ENCODE measurements around the gene TMEM106B. TPM values are rescaled to one million over a fixed set of nuclear protein-coding genes. Genes with fewer than 3 reads are reported as not detected.
A peak's percentile ranks its signal among the peaks of the same experiment; 100 is the strongest.

Gene TMEM106B
- total and polyA plus RNA-seq, 2 of the 4 experiments (the other 2 are of a cell fraction): 24.7 to 59.5 TPM

GRCh38 chr7:12244129-12244528 lies 33.0 kb downstream of the TMEM106B start:
- no TSS peak for BruUV-seq (replicated peaks)
- H3K4me2 ChIP-seq (ENCODE audit: low read depth, low read length): no peak overlapping the region
- no peak overlapping the region for H2AFZ ChIP-seq (replicated peaks; ENCODE audit: low read length, poor library complexity)
- H3K27ac ChIP-seq (ENCODE audit: insufficient read depth, low read length): no peak overlapping the region
- WGBS, 2 experiments (ENCODE audit: extremely low coverage in 2 of 2, insufficient read length in 1 of 2): 100% methylated on average over 1 of the region's 3 CpGs; no CpG with 5 or more reads in 1 of the 2 experiments
- H4K8ac ChIP-seq (ENCODE audit: low read depth in 2 of 2, low read length in 2 of 2): no peak overlapping the region
- H3K9me3 ChIP-seq (ENCODE audit: control insufficient read depth, insufficient read depth, low read length): no peaks in the 10 kb centered on the region
- no peaks in the 10 kb centered on the region for H3K9me1 ChIP-seq (ENCODE audit: insufficient read depth, low read length)
- no peaks in the 10 kb centered on the region for H3K79me1 ChIP-seq (ENCODE audit: low read depth in 1 of 2, low read length in 2 of 2)
- H3K4me1 ChIP-seq (ENCODE audit: control insufficient read depth, insufficient read depth, low read length): no peaks in the 10 kb centered on the region
- CTCF ChIA-PET: interaction anchor here (0.6 kb wide), 1 partner anchor 314 kb away, joined by 3 read pairs; no protein-coding TSS in a partner anchor
- no peak overlapping the region for H2BK20ac ChIP-seq (ENCODE audit: low read depth, low read length)
- no peak overlapping the region for H2BK5ac ChIP-seq (ENCODE audit: low read depth, low read length, poor library complexity, severe bottlenecking)
- no peaks in the 10 kb centered on the region for H4K20me1 ChIP-seq (ENCODE audit: insufficient read depth, low read length)
- ATAC-seq (ENCODE audit: low read depth) (peak; percentile 48), DNase-seq (peak; percentile 8)
- intact Hi-C loops (cut with micrococcal nuclease): loop anchor here (5.0 kb wide), 1 partner anchor 177 kb away; no protein-coding TSS in a partner anchor
- POLR2A ChIA-PET (ENCODE audit: unreplicated experiment): no interaction called here
- H3K36me3 ChIP-seq (ENCODE audit: control insufficient read depth, insufficient read depth, low read length): no peaks in the 10 kb centered on the region
- no peak overlapping the region for H3K18ac ChIP-seq (ENCODE audit: low read depth, low read length)
- dilution Hi-C loops (cut with HindIII; ENCODE audit: low sequenced_read_pairs, unreplicated experiment): no loop called here
- no peak overlapping the region for H3K4me3 ChIP-seq (ENCODE audit: insufficient read depth, low read depth, low read length)
- in situ Hi-C loops (cut with MboI; ENCODE audit: low sequenced_read_pairs): no loop called here
- TF ChIP-seq RAD21 (IDR thresholded peaks at IDR 0.05; ENCODE audit: low read length) (peak; percentile 22; the same call in 1 of the 2 replicates), CEBPB (IDR thresholded peaks at IDR 0.05; ENCODE audit: low read depth, low read length) (no peak), CTCF (conservative IDR thresholded peaks at IDR 0.05; ENCODE audit: low read depth, low read length) (0 out of 2 replicates have a peak, but pooled peaks have one; percentile 11)
- H4K91ac ChIP-seq (ENCODE audit: insufficient read depth, low read depth, low read length): no peak overlapping the region
- no peak overlapping the region for H3K14ac ChIP-seq (replicated peaks; ENCODE audit: low read depth, low read length)
- no peak overlapping the region for H3K9ac ChIP-seq (ENCODE audit: low read depth, low read length)
- no peaks in the 10 kb centered on the region for H3K27me3 ChIP-seq (ENCODE audit: control insufficient read depth, insufficient read depth, low read length)
- no peak overlapping the region for H4K5ac ChIP-seq (ENCODE audit: low read depth, low read length)
- no peak overlapping the region for H3K4ac ChIP-seq (ENCODE audit: low read depth, low read length)
- no peak overlapping the region for H2BK120ac ChIP-seq (ENCODE audit: low read depth, low read length)
- no peak overlapping the region for H2AK5ac ChIP-seq (ENCODE audit: low read depth, low read length)
- no peak overlapping the region for H3K56ac ChIP-seq (ENCODE audit: extremely low read depth, insufficient read depth, low read length)
- H3K23ac ChIP-seq (ENCODE audit: low read depth, low read length): no peak overlapping the region
- no peak overlapping the region for H2AK9ac ChIP-seq (replicated peaks; ENCODE audit: low read depth, low read length, poor library complexity)
- H2BK15ac ChIP-seq (ENCODE audit: low read depth, low read length): no peak overlapping the region

Measured in IMR-90 (cell line).